Islet of Langerhans (tissue), 1 donor: ENCODE results near the gene DMAC2.
"Not testable (repeated sequence)": the region's sequence is repeated elsewhere in the genome, so short reads cannot be mapped to it uniquely, and the experiment has no call there.

Experiments used
- FAIRE-seq: peaks from one replicate; lab custom pipeline; 2011; peaks lifted over from hg19 to GRCh38; lab: Jason Lieb, UNC

The DMAC2 gene

DNA sequence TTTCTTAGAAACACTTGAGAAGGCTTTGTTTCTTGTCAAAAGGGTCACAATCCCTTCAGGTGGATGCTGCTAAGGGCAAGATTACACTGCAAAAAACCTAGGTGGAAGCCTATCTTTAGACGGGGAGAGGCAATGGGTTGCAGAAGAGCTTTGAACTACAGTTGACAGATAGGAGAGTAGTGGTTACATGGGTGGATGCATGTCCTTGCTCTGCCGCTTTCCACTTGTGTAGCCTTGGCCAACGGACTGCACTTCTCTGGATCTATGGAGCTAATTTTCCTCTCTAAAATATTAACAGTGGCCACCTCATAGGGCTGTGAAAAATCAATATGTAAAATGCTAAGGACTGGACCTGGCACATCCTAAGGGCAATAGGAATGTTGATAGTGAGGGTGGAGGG is 41.1 kb downstream of the DMAC2 start:
- no peak for FAIRE-seq

DNA sequence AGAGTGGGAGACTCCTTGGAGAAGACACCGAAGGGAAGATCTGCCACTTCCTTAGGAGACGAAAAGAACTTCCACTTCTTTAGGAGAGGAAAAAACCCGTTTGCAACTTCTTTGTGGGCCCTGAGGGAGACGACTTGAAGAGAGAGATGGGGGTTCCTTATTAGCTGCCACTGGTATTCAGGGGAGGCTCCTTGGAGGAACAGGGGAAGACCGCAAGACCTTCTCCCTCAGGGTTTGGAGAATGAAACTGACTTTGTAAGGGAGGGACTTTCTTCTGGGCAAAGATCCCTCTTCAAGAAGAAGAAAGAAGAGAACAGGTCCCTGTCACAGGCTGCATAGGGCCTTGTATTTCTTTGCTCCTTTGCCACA is 41.7 kb downstream of the DMAC2 start:
- no peak for FAIRE-seq

DNA sequence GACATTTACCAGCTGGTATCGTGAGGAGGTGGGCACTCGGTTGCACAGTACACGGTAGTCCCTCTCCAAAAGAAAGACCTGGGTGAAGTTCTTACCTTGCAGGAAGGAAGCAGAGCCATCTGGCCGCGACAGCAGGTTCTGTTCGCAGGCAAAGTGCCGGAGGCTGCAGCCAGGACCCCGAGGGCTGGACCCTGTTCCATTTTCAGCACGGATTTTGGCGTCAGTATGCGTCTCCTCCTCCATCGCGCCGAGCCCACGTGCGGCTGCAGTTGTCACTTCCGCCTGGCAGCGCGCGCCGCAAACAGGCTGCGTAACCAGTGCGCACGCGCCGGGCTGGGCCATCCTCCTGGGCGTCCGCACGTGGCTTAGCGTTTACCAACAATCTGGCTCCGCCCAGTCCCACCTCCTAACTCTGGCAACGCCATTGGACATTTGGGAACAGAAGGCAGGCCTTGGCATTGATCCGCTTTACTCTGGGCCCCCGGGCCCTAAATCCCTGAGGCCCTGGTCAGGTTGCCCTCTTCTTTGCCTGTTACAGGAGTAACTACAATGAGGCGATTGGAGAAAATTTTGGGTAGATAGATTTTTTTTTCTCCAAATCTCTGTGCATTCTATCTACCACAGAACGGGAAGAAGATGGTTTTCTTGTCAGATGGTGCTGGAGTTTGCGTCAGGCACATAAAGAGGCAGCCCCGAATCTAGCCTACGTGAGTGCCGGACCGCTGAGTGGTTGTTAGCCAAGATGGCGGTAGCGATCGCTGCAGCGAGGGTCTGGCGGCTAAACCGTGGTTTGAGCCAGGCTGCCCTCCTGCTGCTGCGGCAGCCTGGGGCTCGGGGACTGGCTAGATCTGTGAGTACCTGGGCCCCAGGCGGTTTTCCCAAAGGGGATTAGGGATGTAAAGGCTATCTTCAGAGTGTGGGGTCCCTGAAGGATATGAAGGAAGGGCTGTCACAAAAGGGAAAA is 42.3 kb downstream of the DMAC2 start, which contains the start of the genes BCKDHA and EXOSC5:
TSS of gene BCKDHA (plus strand) at position 733 of the 964 bp plus-strand sequence. CDS start at position 743, 10 bp downstream.
TSS of gene EXOSC5 (minus strand) at position 274 of the 964 bp plus-strand sequence. CDS start at position 243, 31 bp downstream.
- peak; percentile 93 for FAIRE-seq

DNA sequence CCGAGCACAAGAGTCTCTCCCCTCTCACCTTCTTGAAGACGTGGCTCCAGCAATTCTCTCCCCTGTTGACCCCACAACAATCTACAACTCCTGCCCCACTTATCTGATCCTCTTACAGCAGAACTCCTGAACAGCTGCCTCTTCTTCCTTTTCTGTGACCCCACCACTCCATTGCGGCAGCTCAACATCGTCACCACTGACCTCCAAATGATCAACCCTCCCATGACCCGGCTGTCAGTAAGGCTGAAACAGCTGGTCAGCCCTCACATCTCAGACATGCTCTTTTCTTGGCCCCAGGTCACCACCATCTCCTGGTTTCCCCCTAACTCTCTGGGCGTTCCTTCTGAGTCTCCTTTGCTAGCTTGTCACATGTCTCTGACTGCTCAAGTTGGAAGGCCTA is 44.4 kb downstream of the DMAC2 start:
- no peak for FAIRE-seq

DNA sequence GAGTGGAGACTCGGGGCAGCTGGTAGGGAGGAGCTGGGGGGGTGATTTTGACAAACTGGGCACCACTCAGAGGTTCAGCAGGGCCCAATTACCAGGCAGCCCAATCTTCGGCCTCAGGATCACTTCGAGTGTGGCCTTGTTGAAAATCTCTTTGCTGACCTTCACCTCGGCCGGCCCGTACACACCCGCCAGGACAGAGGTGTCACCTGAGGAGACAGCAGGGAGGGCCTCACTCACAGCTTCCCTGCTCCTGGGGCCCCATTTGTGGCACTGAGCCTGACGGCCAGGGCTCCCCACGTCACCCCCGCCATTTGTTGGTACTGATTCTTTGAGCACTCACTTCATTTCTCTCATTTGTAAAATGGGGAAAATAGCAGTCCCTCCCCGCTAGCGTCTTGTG is 46.9 kb downstream of the DMAC2 start:
- no peak for FAIRE-seq

DNA sequence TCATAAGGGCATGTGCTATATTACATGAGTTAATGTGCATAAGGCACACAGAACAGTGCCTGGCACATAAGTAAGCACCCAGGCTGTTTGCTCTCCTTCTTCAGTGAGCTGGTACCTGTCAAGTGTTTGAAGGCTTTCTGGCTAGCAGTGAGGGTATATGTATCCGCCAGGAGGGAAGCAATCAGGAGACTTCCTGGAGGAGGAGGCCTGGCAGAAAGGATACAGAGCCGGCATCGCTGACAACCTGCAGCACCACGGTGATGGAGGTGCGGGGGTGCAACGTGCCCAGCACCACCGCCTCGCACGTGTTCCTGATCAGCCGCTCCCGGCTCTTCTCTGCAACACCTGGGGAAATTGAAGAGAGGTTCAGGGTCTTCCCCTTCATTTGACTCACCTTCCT is 48.1 kb downstream of the DMAC2 start:
- no peak for FAIRE-seq

DNA sequence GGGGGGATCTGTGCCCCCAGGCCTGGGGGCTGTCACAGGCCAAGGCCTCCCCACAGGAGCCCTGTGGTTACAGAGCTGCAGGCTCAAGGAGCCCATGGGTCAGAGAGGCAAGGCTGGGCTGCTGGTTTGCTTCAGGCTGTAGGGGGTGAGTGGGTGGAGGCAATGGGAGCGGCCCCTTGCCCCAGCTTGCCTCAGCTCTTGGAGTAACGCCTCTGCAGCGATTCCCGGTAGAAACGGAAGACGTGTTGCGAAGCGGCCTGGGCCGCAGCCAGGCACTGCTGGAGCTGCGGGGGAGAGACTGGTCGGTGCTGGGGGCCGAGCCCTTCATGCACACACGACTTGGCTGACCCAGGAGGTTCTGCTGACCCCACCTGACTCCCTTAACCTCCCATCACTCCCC is 53.3 kb downstream of the DMAC2 start:
- no peak for FAIRE-seq

DNA sequence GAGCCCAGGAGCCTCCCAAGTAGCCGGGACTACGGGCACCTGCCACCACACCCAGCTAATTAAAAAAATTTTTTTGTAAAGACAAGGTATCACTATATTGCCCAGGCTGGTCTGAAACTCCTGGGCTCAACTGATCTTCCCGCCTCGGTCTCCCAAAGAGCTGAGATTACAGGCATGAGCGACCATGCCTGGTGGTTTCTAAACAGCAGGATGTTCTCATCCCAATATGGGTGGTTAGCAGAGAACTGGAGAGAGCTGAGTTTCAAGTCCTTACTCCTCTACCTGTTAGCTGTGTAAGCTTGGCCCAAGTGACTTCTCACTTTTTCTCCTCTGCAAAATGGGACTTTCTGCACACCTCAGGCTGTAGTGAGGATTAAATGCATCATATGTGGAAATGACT is 55.4 kb downstream of the DMAC2 start:
- no peak for FAIRE-seq

DNA sequence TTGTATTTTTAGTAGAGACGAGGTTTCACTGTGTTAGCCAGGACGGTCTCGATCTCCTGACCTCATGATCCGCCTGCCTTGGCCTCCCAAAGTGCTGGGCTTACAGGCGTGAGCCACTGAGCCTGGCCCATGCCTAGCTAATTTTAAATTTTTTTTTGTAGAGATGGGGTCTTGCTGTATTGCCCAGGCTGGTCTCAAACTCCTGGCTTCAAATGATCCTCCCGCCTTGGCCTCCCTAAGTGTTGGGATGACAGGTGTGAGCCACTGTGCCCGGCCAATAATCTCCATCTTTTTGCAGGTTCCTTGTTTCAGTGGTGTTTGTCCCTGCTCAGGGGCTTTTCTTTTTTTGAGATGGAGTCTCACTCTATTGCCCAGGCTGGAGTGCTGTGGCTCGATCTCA is 58.2 kb downstream of the DMAC2 start:
- not testable (repeated sequence) for FAIRE-seq
